ENCODE results near the gene SNRPD1.

DNA sequence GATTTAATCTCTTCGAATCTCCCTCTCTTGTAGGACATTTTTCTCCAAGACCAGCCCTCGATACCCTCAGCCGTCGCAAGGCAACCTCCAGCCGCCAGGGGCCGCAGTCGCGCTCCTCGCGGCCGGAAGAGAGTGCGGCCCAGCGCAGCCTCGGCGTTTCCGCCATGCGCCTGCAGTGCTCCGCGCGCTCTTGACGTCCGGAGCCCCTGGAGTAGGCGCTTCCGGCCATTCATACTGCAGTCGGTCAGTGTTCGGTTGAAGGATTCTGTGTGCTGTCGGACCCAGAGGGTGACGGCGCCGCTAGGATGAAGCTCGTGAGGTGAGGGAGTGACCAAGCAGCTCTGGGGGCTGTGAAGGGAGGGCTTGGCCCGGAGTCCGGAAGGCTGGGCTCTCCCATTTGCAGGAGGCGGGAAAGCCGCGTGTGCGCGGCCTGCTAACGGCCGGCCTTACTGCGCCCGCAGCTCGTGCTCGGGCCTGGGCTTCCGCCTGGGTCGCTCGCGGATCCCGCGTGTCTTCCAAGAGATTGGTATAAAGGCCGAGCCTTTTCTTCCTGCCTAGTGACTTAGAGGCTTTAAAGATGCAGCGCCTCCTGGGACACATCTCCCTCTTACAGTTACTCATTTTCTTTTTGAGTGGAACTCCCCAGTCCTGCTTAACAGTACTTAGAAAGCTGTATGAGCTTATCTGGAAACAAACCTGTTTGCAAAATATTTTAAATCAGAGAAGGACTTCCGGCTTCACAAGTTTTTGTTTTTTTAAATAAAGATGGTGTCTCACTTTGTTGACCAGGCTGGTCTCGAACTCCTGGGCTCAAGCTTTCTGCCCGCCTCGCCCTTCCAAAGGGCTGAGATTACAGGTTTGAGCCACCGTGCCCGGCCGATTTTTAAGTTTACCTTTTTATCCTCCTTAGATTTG is at the start of gene SNRPD1:
- TF ChIP-seq, protein P1, sequence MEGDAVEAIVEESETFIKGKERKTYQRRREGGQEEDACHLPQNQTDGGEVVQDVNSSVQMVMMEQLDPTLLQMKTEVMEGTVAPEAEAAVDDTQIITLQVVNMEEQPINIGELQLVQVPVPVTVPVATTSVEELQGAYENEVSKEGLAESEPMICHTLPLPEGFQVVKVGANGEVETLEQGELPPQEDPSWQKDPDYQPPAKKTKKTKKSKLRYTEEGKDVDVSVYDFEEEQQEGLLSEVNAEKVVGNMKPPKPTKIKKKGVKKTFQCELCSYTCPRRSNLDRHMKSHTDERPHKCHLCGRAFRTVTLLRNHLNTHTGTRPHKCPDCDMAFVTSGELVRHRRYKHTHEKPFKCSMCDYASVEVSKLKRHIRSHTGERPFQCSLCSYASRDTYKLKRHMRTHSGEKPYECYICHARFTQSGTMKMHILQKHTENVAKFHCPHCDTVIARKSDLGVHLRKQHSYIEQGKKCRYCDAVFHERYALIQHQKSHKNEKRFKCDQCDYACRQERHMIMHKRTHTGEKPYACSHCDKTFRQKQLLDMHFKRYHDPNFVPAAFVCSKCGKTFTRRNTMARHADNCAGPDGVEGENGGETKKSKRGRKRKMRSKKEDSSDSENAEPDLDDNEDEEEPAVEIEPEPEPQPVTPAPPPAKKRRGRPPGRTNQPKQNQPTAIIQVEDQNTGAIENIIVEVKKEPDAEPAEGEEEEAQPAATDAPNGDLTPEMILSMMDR (IDR thresholded peaks at IDR 0.05; ENCODE audit: low read length): peak; percentile 90
- no peak for TF ChIP-seq EZH2phosphoT487 (IDR thresholded peaks at IDR 0.05; ENCODE audit: low read length)
- no peak for TF ChIP-seq EZH2 (optimal IDR thresholded peaks at IDR 0.05; ENCODE audit: low read depth, low read length)
